GM12891 (cell line): ENCODE data around the gene ZNF576.

Experiments used
- POLR2A ChIP-seq: IDR thresholded peaks from 2 replicates; pipeline ENCODE4 v1.6.1; 2011; ENCODE audit warnings: low read depth, low read length, control low read depth
- POLR2AphosphoS5 ChIP-seq: IDR thresholded peaks from 2 replicates; pipeline ENCODE4 v1.6.1; 2011; ENCODE audit warnings: low read depth, low read length, control low read depth
- SPI1 ChIP-seq: IDR thresholded peaks from 2 replicates; pipeline ENCODE4 v1.6.1; 2011; ENCODE audit warnings: low read depth, low read length, control low read depth

GRCh38 chr19:43572171-43572588, 24.2 kb upstream of the ZNF576 start:
- TF ChIP-seq SPI1: no peak
- no peak for TF ChIP-seq POLR2AphosphoS5
- no peak for TF ChIP-seq POLR2A
